Lower leg skin (tissue), 3 donors: ENCODE data around the gene SPACA7.

ENCODE experiments used
- POLR2A ChIP-seq, 2 donors: fragments of 450-650 bp; IDR thresholded peaks; one replicate each; pipeline ENCODE4 v1.6.1; 2016 to 2017; ENCODE audit warnings: antibody characterized with exemption in 2 of 2, mild to moderate bottlenecking in 1 of 2, moderate library complexity in 1 of 2
- TF ChIP-seq, protein P1 (sequence below), 3 donors: fragments of 450-650 bp; IDR thresholded peaks; one replicate each; pipeline ENCODE4 v1.5.1; 2016; ENCODE audit warnings: antibody characterized with exemption in 3 of 3, mild to moderate bottlenecking in 3 of 3, moderate library complexity in 2 of 3

- TF ChIP-seq, protein P1, sequence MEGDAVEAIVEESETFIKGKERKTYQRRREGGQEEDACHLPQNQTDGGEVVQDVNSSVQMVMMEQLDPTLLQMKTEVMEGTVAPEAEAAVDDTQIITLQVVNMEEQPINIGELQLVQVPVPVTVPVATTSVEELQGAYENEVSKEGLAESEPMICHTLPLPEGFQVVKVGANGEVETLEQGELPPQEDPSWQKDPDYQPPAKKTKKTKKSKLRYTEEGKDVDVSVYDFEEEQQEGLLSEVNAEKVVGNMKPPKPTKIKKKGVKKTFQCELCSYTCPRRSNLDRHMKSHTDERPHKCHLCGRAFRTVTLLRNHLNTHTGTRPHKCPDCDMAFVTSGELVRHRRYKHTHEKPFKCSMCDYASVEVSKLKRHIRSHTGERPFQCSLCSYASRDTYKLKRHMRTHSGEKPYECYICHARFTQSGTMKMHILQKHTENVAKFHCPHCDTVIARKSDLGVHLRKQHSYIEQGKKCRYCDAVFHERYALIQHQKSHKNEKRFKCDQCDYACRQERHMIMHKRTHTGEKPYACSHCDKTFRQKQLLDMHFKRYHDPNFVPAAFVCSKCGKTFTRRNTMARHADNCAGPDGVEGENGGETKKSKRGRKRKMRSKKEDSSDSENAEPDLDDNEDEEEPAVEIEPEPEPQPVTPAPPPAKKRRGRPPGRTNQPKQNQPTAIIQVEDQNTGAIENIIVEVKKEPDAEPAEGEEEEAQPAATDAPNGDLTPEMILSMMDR (IDR thresholded peaks at IDR 0.05), result no peak
- TF ChIP-seq POLR2A (IDR thresholded peaks at IDR 0.05), result no peak
Measured at GRCh38 chr13:112363867-112364528, 12.2 kb upstream of the SPACA7 start.
